WI38 (cell line): Measurements from ENCODE around the gene NCR3LG1.

Experiments used
- H3K4me3 ChIP-seq: 2 replicates; pipeline ENCODE4 v1.5.1; 2011; ENCODE audit warnings: low read depth, mild to moderate bottlenecking, control low read depth, low read length
- TF ChIP-seq, protein P1 (sequence below): IDR thresholded peaks from 2 replicates; pipeline ENCODE4 v1.5.1; 2012; ENCODE audit warnings: low read depth, mild to moderate bottlenecking, control low read depth, low read length

Gene NCR3LG1

DNA sequence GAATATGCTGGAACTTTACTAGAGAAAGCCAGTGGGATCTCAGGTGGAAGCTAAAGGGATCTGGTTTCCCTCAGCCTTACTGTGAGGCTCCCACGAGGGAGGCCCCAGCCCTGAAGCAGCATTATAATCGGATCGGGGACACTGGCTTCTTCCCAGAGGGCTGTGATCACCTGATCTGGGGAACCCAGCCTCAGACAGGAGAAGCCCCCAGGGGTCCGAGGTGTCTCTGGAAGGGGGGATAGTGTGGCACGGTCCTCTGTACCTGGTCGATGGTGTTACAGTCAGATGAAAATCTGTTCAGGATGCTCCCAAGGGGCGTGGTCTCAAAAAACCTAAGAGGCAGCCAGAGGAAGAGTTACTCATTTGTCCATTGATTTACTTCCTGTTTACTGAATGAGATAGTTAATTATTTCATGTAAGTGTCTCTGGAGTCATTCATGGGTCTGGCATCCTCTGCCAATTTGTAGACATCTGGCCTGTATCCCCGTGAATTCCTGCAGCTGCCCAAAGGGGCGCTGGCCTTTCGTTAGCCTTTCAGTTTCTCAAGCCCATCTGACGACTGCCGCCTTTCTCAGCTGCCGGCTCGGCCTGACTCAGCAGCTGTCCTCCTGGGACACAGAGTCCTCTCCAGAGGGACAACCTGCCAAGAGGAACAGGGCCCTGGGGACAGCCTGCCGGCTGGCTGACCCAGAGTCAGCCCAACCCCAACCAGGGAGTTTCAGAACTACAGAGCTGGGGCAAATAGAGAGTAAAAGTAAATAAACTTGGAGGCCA lies 53.8 kb downstream of the NCR3LG1 start:
- TF ChIP-seq, protein P1, sequence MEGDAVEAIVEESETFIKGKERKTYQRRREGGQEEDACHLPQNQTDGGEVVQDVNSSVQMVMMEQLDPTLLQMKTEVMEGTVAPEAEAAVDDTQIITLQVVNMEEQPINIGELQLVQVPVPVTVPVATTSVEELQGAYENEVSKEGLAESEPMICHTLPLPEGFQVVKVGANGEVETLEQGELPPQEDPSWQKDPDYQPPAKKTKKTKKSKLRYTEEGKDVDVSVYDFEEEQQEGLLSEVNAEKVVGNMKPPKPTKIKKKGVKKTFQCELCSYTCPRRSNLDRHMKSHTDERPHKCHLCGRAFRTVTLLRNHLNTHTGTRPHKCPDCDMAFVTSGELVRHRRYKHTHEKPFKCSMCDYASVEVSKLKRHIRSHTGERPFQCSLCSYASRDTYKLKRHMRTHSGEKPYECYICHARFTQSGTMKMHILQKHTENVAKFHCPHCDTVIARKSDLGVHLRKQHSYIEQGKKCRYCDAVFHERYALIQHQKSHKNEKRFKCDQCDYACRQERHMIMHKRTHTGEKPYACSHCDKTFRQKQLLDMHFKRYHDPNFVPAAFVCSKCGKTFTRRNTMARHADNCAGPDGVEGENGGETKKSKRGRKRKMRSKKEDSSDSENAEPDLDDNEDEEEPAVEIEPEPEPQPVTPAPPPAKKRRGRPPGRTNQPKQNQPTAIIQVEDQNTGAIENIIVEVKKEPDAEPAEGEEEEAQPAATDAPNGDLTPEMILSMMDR: no peak
- 0 out of 2 replicates have a peak overlapping the region, but pooled peaks have one; percentile 8 for H3K4me3 ChIP-seq

DNA sequence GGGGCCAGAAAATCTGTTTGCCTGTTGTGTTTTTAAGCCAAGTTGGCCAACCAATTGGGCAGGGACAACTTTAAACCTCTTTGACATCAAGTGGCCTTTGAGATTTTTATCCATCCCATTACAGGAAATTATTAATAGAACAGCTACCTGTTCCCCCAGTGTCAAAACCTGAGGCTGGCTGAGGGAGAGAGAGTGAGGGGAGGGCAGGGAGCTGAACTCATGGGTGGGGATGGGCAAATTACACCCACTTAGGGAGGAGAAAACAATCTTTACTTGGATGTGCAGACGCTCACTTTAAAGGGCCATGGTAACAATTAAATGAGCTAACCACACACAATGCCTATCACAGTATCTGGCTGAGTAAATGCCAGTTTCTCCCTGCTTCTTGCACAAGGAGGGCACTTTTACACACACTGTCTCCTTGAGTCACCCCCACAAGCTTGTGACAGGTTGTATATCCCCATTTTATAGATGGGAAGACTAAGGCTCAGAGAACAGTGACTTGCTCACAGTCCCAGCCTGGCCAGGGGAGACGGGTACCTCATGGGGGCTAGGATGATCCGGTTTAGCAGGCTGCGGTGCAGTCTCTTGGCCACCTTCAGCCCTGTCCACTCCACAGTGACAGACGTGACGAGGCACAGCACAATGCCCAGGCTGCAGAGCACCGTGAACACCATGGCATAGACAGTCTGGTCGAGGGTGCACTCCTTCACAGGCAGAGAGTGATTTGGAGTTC lies 54.6 kb downstream of the NCR3LG1 start:
- no peak overlapping the region for H3K4me3 ChIP-seq
- TF ChIP-seq, protein P1: no peak

DNA sequence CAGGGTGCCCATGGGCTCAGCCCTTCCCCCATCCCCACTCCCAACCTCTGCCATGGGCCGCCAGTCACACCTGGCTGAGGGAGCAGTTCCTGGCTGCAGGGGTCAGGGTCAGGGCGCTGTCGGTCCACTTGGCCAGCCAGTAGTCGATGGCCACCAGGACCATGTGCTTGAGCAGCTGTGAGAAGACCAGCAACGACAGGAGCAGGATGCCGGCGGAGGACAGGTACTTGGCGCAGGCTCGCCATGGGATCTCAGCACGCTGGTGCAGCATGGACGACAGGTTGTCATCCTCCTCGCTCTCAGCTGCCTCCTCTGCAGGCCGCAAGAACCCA lies 55.2 kb downstream of the NCR3LG1 start:
- no peak overlapping the region for H3K4me3 ChIP-seq
- TF ChIP-seq, protein P1: no peak

DNA sequence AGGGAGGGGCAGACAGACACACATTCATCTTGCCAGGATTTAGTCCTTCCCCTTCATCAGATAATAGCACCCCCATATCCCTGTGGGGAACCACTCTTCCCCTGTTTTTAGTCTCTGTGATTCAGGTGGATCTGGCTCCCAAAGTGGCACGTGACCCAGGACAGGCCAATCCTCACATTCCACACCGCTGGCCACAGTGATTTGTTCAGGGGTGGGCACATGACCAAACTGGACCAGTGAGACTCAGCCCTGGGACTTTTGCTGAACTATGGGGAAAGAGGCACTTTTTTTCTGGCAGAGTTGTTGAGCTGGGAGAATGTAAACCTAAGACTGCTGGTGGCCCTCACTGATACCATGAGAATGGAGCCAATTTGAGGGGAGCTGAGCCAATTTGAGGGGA lies 56.0 kb downstream of the NCR3LG1 start:
- TF ChIP-seq, protein P1: no peak

DNA sequence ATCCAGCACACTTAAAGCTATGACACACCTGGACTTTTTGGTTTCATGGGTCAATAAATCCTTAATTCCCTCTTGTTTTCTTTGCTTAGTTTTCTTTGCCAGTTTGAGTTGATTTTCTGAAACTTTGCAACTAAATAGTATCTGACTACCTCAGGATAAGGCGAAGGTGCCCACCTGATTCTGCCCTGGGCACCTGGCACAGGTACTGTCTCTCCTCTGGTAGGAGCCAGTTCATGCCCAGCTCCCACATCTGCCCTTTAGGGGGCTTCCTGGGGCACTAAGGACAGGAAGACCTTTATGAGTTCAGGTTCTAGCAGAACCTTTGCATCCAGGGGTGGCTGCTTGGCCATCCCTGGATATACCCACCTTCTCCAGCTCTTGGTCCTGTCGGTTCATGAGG lies 56.4 kb downstream of the NCR3LG1 start:
- TF ChIP-seq, protein P1: no peak

More for the DNA sequence above, 56.0 kb downstream of the NCR3LG1 start:
- no peak overlapping the region for H3K4me3 ChIP-seq

DNA sequence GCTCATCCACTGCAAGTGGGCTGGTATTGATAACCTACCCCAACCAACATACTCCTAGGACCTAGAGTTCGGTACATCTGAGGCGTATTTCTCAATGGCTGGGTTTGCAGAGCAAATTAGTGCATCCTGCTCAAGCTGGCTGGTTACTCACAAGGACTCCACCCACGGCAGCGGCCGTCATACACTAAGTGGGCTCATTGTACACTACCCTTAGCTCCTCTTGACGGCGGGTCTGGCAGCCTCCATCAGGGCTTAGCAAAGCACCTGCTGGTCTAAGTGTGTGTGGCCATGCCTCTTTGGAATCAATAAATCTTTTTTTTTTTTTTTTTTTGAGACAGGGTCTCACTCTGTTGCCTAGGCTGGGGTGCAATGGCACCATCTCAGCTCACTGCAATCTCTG lies 57.0 kb downstream of the NCR3LG1 start:
- H3K4me3 ChIP-seq: no peak overlapping the region
- TF ChIP-seq, protein P1: no peak

More for the DNA sequence above, 56.4 kb downstream of the NCR3LG1 start:
- H3K4me3 ChIP-seq: no peak overlapping the region
